ACHN (cell line): Measurements from ENCODE around the gene LSP1.

Source experiments
- DNase-seq: peaks from one replicate; pipeline ENCODE4 v3.0.0-alpha.2; 2015
- in situ Hi-C: cut with HindIII; loops from 2 replicates; pipeline ENCODE4 v1.10.0; 2017; ENCODE audit warnings: low sequenced_read_pairs, low pct_ligation_motif_present, low pct_unique_long_range_greater_than_20kb

LSP1 gene

DNA sequence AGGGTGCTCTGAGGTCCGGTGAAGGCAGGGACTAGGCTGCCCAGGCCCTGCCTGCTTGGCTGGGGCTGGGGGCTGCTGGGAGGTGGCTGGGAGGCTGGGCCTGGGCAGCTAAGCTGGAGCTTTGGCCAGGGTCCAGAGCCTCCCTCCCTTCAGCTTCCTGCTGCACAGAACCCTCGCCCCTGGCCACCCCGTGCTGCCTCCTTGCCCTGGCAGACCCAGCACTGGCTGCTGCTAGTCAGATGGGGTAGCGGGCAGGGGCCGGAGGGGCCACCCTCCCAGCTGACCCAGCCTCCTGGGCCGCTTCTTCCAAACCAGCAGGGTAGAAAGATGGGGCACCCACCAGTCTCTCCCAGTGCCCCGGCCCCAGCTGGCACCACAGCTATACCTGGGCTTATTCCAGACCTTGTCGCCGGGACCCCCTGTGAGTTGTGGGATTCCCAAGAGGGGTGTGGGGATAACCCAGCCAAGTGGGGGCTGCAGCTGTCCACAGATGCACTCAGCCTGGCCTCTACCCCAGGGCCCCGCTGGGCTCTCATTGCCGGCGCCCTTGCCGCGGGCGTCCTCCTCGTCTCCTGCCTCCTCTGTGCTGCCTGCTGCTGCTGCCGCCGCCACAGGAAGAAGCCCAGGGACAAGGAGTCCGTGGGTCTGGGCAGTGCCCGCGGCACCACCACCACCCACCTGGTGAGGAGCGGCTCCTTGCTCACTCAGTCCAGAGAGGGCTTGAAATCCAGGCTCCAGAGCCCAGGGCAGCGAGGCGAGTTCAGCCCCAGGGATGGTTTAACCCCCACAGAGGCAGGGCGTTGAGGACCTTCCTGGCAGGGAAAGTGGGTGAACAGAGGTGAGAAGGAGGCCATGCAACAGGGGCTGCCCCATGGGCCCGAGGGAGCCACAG lies 17.9 kb upstream of the LSP1 start, which contains the start of gene SYT8:
Gene SYT8 (plus strand): TSS at position 212 of the 892 bp plus-strand sequence. CDS start 116 bp downstream, at position 328.
- in situ Hi-C loops, result no loop called here
- DNase-seq, result no peak

DNA sequence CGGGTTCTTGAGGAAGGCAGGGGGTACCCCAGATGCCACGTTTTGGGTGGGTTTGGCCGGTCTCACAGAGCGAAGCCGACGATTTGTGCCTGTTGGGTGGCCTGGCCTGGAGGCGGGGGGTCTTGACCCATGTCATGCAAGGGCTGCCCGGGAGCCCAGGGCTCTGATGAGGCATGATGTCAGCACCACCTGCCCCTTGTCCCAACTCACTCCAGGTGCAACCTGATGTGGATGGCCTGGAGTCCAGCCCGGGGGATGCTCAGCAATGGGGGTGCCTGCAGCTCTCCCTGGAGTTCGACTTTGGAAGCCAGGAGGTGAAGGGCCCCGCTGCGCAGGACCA lies 17.2 kb upstream of the LSP1 start:
- no peak for DNase-seq
- in situ Hi-C loops, result no loop called here

DNA sequence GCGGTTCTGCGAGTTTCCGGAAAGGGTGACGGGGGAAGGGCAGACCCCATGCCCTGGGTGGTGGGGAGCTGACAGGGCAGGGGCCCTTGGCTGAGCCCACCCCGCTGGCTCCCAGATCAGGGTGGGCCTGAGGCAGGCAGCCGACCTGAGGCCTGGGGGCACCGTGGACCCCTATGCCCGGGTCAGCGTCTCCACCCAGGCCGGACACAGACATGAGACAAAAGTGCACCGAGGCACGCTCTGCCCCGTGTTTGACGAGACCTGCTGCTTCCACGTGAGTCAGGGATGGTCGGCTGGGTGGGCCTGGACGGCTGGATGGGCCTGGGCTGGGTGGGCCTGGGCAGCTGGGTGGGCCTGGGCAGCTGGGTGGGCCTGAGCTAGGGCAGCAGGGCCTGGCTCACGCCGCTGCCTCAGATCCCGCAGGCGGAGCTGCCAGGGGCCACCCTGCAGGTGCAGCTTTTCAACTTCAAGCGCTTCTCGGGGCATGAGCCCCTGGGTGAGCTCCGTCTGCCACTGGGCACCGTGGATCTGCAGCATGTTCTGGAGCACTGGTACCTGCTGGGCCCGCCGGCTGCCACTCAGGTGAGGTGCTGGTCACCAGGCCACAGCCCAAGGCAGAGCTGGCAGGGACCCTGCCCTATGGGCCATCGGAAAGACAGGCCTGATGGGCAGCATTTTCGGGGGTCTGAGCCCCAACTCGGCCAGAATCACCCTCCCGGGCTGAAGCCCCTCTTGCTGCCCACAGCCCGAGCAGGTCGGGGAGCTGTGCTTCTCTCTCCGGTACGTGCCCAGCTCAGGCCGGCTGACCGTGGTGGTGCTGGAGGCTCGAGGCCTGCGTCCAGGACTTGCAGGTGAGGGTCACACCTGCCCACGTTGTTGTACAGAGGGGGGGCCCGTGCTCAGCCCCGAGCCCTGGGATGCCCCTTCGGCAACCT lies 16.6 kb upstream of the LSP1 start:
- in situ Hi-C loops, result no loop called here
- no peak for DNase-seq

DNA sequence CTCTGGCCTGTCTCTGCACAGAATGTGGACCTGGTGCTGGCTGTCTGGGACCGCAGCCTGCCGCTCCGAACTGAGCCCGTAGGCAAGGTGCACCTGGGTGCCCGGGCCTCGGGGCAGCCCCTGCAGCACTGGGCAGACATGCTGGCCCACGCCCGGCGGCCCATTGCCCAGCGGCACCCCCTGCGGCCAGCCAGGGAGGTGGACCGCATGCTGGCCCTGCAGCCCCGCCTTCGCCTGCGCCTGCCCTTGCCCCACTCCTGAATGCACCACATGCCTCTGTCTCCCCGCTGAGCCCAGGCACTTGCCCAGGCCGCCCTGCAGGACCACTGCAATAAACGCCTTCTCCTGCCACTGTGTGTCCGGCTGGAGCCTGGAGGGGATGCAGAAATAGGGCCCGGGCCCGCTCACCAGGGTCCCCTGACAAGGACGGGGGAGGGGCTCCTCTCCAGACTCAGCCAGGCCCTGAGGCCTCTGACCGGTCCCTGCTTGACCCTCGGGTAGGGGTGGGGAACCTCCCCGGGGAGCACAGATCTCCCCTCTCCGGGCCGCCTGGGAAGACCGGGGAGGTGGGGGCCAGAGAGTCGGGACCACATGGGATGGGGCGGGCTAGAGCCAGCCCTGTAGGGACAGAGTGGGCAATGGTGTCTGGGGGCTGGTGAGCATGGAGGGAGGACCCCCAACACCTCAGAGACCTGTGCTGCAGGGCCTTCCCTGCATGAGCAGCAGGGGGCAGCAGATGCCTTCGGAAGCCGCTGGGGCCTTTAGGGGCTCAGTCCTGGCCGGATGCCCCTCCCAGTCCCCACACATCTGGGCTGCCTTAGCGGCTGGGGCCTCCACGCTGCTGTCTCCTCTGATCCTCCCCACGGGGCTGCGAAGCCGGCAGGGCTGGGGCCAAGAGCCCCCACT lies 15.5 kb upstream of the LSP1 start:
- in situ Hi-C loops, result no loop called here

GRCh38 chr11:1838077-1838425 lies 14.8 kb upstream of the LSP1 start:
- DNase-seq, result no peak
- in situ Hi-C loops, result no loop called here

More for the DNA sequence above, 15.5 kb upstream of the LSP1 start:
- peak; percentile 39 for DNase-seq

GRCh38 chr11:1838426-1839144 lies 14.3 kb upstream of the LSP1 start, which contains the start of gene TNNI2:
Gene TNNI2, plus strand, starts transcription at chr11:1838981. Its CDS starts 716 bp downstream, at chr11:1839697.
- in situ Hi-C loops, result no loop called here
- no peak for DNase-seq

DNA sequence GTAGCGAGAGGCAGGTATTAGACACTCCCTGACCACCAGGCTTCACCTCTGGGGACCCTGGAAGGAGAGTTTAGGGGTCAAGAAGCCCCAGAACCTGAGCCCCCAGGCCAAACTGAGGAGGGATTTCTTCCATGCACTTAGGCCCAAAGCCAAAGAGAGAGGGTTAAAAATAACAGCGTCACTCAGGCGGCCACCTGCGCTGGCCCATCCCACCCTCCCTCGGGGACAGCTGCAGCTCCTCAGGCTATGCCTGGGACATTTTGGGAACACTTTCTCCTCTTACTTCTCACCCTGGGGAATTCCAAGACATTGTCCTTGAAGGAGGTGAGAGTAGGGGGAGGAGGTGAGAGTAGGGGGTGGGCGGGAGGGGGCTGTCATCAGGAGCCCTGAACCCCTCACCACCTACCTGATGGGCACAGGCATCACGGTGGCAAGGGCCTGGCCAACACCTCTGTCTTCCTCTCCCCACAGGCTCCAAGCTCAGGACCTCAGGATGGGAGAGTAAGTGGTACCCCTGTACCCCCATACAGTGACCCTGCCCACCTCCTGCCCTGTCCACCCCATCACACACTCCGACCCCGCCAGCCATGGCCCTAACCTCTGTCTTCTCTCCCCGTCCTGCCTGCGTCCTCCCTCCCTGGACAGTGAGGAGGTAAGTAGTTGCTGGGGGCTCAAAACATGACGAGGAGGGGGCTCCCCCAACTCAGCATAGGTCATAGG lies 13.5 kb upstream of the LSP1 start:
- DNase-seq, result no peak
- in situ Hi-C loops, result no loop called here

DNA sequence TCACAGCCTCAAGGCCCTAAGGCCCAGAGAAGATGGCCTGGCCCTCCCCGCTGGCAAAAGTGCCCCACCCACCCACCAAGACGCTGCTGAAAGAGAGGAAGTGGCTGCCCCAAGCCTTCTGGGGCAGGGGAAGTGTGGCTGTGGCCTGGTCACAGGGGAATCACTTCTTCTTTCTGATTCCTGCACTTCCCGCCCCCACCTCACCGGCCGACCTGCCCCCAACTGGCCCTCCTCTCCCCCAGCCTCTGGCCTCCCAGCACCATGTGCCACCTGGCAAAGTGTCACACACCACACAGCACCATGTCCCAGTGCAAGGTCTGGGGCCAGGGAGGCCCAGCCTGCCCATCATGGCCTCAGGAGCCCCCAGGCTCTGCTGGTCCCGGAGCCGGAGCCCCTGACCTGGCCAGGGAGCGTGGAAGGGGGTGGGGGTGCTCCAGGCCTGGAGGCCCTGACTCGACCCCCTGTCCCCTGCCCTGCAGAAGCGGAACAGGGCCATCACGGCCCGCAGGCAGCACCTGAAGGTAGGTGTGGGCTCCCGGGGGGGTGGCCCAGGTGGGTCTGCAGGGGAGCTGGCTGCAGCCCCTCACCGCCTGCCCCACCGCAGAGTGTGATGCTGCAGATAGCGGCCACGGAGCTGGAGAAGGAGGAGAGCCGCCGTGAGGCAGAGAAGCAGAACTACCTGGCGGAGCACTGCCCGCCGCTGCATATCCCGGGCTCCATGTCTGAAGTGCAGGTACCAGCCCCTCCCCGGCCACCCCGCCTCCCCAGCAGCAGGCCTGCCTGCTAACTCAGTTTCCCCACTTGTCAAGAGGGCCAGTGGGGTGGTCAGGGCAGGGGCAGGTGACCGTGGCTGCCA lies 12.7 kb upstream of the LSP1 start:
- in situ Hi-C loops, result no loop called here
- DNase-seq, result no peak

DNA sequence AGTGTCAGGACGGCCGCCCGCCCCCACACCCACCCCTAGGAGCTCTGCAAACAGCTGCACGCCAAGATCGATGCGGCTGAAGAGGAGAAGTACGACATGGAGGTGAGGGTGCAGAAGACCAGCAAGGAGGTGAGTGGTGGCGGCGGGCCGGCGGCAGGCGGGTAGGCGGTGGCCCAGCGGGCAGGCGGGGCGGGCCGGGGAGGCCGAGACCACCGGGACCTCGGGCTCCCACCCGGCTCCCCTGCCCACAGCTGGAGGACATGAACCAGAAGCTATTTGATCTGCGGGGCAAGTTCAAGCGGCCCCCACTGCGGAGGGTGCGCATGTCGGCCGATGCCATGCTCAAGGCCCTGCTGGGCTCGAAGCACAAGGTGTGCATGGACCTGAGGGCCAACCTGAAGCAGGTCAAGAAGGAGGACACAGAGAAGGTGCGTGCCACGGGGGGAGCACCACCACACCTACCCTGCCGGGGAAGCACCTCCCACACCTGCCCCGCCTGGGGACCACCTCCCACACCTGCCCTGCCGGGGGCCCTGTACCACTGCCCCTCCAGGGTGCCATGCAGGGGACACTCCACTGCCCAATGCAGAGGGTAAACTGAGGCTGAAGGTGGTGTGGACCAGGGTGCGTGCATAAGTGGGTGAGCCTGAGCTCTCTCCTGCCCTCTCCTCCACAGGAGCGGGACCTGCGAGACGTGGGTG lies 12.0 kb upstream of the LSP1 start:
- DNase-seq, result no peak
- in situ Hi-C loops, result no loop called here

- no peak for DNase-seq
- in situ Hi-C loops, result no loop called here
These were observed 11.3 kb upstream of the LSP1 start for GRCh38 chr11:1841511-1842148.

- DNase-seq, result no peak
- in situ Hi-C loops, result no loop called here
These were observed 10.5 kb upstream of the LSP1 start for GRCh38 chr11:1842149-1843097.

DNA sequence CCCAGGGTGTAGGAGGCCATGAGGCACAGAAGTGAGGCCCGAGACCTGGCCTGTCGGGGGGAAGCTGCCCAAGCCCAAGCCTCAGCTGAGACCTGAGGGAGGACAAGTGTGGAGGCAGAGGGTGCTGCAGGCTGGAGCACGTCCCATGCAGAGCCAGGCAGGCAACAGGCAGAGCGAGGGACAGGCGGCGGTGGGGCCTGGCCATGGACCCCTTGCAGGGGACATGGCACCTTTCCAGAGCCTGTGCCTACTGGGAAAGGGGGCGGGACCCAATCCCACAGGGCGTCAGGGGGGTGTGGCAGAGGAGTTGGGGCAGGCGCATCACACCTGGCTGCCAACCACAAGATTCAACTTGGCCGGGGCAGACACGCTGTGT lies 9.8 kb upstream of the LSP1 start:
- DNase-seq, result no peak
- in situ Hi-C loops, result no loop called here

- in situ Hi-C loops, result no loop called here
- no peak for DNase-seq
These were observed 9.1 kb upstream of the LSP1 start for GRCh38 chr11:1843796-1844195.

- in situ Hi-C loops, result no loop called here
- no peak for DNase-seq
These were observed 8.4 kb upstream of the LSP1 start for GRCh38 chr11:1844221-1845094.
